HCT116 (cell line): Measurements from ENCODE around the gene HSPA9.

Source experiments
- RAD21 ChIP-seq: IDR thresholded peaks from 2 replicates; pipeline ENCODE4 v1.6.1; 2012; ENCODE audit warnings: low read depth, mild to moderate bottlenecking
- SIN3A ChIP-seq: IDR thresholded peaks from 2 replicates; pipeline ENCODE4 v1.6.1; 2012; ENCODE audit warnings: low read depth
- YY1 ChIP-seq: IDR thresholded peaks from 2 replicates; pipeline ENCODE4 v1.6.1; 2011; ENCODE audit warnings: low read length, low read depth, moderate library complexity, mild to moderate bottlenecking; ENCODE audit not compliant: insufficient replicate concordance; ENCODE audit errors: extremely low read depth

GRCh38 chr5:138610918-138611677, 35.9 kb upstream of the HSPA9 start:
- no peak for TF ChIP-seq RAD21
- TF ChIP-seq SIN3A, result no peak
- no peak for TF ChIP-seq YY1
